ENCODE data around the gene NR1H3. TPM values are rescaled to one million over a fixed set of nuclear protein-coding genes. Genes with fewer than 3 reads are reported as not detected.

Gene NR1H3
- total and polyA plus RNA-seq, 2 donors, result 26.3 to 100 TPM

- H3K4me1 ChIP-seq (ENCODE audit: control insufficient read depth in 2 of 2, insufficient read depth in 2 of 2, low read length in 2 of 2), result peaks cover 5 to 13% of the 10 kb centered on the region in 2 donors
- H3K36me3 ChIP-seq (ENCODE audit: control insufficient read depth in 2 of 2, insufficient read depth in 2 of 2, low read length in 1 of 2), result peaks cover 0 to 2% of the 10 kb centered on the region in 2 donors
- no peaks in the 10 kb centered on the region for H3K9me3 ChIP-seq (ENCODE audit: control insufficient read depth in 2 of 2, insufficient read depth in 1 of 2, low read length in 1 of 2)
- 42% methylated on average over 10 of the region's 10 CpGs for WGBS
- no peak overlapping the region for H3K4me3 ChIP-seq (ENCODE audit: low read length in 2 of 2)
- H3K27ac ChIP-seq (ENCODE audit: low read depth in 1 of 2, low read length in 1 of 2), result peak overlapping the region in 1 of 2 donors; percentile 49
- no peaks in the 10 kb centered on the region for H3K27me3 ChIP-seq (ENCODE audit: control insufficient read depth in 2 of 2, insufficient read depth in 1 of 2, low read length in 1 of 2)
- peak in 2 of 9 donors; percentile 53 to 67 for DNase-seq (ENCODE audit: low read depth in 6 of 9, low spot score in 9 of 9)
Observed at GRCh38 chr11:47259232-47259977, 1.6 kb downstream of the NR1H3 start.

- Histone ChIP-seq H3K27ac (ENCODE audit: low read depth in 1 of 2, low read length in 1 of 2) (no peak overlapping the region), H3K36me3 (ENCODE audit: control insufficient read depth in 2 of 2, insufficient read depth in 2 of 2, low read length in 1 of 2) (peaks cover 0 to 2% of the 10 kb centered on the region in 2 donors), H3K9me3 (ENCODE audit: control insufficient read depth in 2 of 2, insufficient read depth in 1 of 2, low read length in 1 of 2) (no peaks in the 10 kb centered on the region), H3K4me3 (ENCODE audit: low read length in 2 of 2) (no peak overlapping the region), H3K4me1 (ENCODE audit: control insufficient read depth in 2 of 2, insufficient read depth in 2 of 2, low read length in 2 of 2) (peaks cover 5 to 9% of the 10 kb centered on the region in 2 donors), H3K27me3 (ENCODE audit: control insufficient read depth in 2 of 2, insufficient read depth in 1 of 2, low read length in 1 of 2) (no peaks in the 10 kb centered on the region)
- DNase-seq (ENCODE audit: low read depth in 6 of 9, low spot score in 9 of 9), result no peak
- WGBS, result 94% methylated on average over 19 of the region's 19 CpGs
Observed at GRCh38 chr11:47260366-47260765, 2.6 kb downstream of the NR1H3 start.

- H3K27me3 ChIP-seq (ENCODE audit: control insufficient read depth in 2 of 2, insufficient read depth in 1 of 2, low read length in 1 of 2), result no peaks in the 10 kb centered on the region
Observed at GRCh38 chr11:47261291-47261800, 3.5 kb downstream of the NR1H3 start.

GRCh38 chr11:47264119-47264518 is 6.3 kb downstream of the NR1H3 start:
- H3K9me3 ChIP-seq (ENCODE audit: control insufficient read depth in 2 of 2, insufficient read depth in 1 of 2, low read length in 1 of 2), result no peaks in the 10 kb centered on the region
- no peak for DNase-seq (ENCODE audit: low read depth in 6 of 9, low spot score in 9 of 9)
- H3K4me3 ChIP-seq (ENCODE audit: low read length in 2 of 2), result no peak overlapping the region
- 98% methylated on average over 6 of the region's 6 CpGs for WGBS
- H3K27me3 ChIP-seq (ENCODE audit: control insufficient read depth in 2 of 2, insufficient read depth in 1 of 2, low read length in 1 of 2), result no peaks in the 10 kb centered on the region
- no peak overlapping the region for H3K27ac ChIP-seq (ENCODE audit: low read depth in 1 of 2, low read length in 1 of 2)
- peaks cover 5 to 26% of the 10 kb centered on the region in 2 donors for H3K4me1 ChIP-seq (ENCODE audit: control insufficient read depth in 2 of 2, insufficient read depth in 2 of 2, low read length in 2 of 2)
- peaks cover 0 to 2% of the 10 kb centered on the region in 2 donors for H3K36me3 ChIP-seq (ENCODE audit: control insufficient read depth in 2 of 2, insufficient read depth in 2 of 2, low read length in 1 of 2)

More at GRCh38 chr11:47261291-47261800, 3.5 kb downstream of the NR1H3 start:
- DNase-seq (ENCODE audit: low read depth in 6 of 9, low spot score in 9 of 9), result no peak
- 96% methylated on average over 22 of the region's 22 CpGs for WGBS
- Histone ChIP-seq H3K36me3 (ENCODE audit: control insufficient read depth in 2 of 2, insufficient read depth in 2 of 2, low read length in 1 of 2) (peaks cover 0 to 2% of the 10 kb centered on the region in 2 donors), H3K4me3 (ENCODE audit: low read length in 2 of 2) (no peak overlapping the region), H3K27ac (ENCODE audit: low read depth in 1 of 2, low read length in 1 of 2) (no peak overlapping the region), H3K9me3 (ENCODE audit: control insufficient read depth in 2 of 2, insufficient read depth in 1 of 2, low read length in 1 of 2) (no peaks in the 10 kb centered on the region), H3K4me1 (ENCODE audit: control insufficient read depth in 2 of 2, insufficient read depth in 2 of 2, low read length in 2 of 2) (peaks cover 5 to 12% of the 10 kb centered on the region in 2 donors)

GRCh38 chr11:47264521-47264920 is 6.7 kb downstream of the NR1H3 start:
- WGBS, result 98% methylated on average over 4 of the region's 4 CpGs
- no peak overlapping the region for H3K27ac ChIP-seq (ENCODE audit: low read depth in 1 of 2, low read length in 1 of 2)
- peaks cover 0 to 2% of the 10 kb centered on the region in 2 donors for H3K36me3 ChIP-seq (ENCODE audit: control insufficient read depth in 2 of 2, insufficient read depth in 2 of 2, low read length in 1 of 2)
- no peak for DNase-seq (ENCODE audit: low read depth in 6 of 9, low spot score in 9 of 9)
- H3K4me3 ChIP-seq (ENCODE audit: low read length in 2 of 2), result no peak overlapping the region
- H3K4me1 ChIP-seq (ENCODE audit: control insufficient read depth in 2 of 2, insufficient read depth in 2 of 2, low read length in 2 of 2), result peaks cover 3 to 24% of the 10 kb centered on the region in 2 donors
- H3K9me3 ChIP-seq (ENCODE audit: control insufficient read depth in 2 of 2, insufficient read depth in 1 of 2, low read length in 1 of 2), result no peaks in the 10 kb centered on the region
- no peaks in the 10 kb centered on the region for H3K27me3 ChIP-seq (ENCODE audit: control insufficient read depth in 2 of 2, insufficient read depth in 1 of 2, low read length in 1 of 2)

- H3K9me3 ChIP-seq (ENCODE audit: control insufficient read depth in 2 of 2, insufficient read depth in 1 of 2, low read length in 1 of 2), result no peaks in the 10 kb centered on the region
- H3K27me3 ChIP-seq (ENCODE audit: control insufficient read depth in 2 of 2, insufficient read depth in 1 of 2, low read length in 1 of 2), result no peaks in the 10 kb centered on the region
- 83% methylated on average over 6 of the region's 6 CpGs for WGBS
- H3K4me1 ChIP-seq (ENCODE audit: control insufficient read depth in 2 of 2, insufficient read depth in 2 of 2, low read length in 2 of 2), result peaks cover 12 to 40% of the 10 kb centered on the region in 2 donors
- H3K4me3 ChIP-seq (ENCODE audit: low read length in 2 of 2), result no peak overlapping the region
- DNase-seq (ENCODE audit: low read depth in 6 of 9, low spot score in 9 of 9), result no peak
- no peaks in the 10 kb centered on the region for H3K36me3 ChIP-seq (ENCODE audit: control insufficient read depth in 2 of 2, insufficient read depth in 2 of 2, low read length in 1 of 2)
- peak overlapping the region in 1 of 2 donors; percentile 99 for H3K27ac ChIP-seq (ENCODE audit: low read depth in 1 of 2, low read length in 1 of 2)
Observed at GRCh38 chr11:47267876-47268275, 10.1 kb downstream of the NR1H3 start.

GRCh38 chr11:47268448-47269001 is 10.7 kb downstream of the NR1H3 start:
- Histone ChIP-seq H3K27me3 (ENCODE audit: control insufficient read depth in 2 of 2, insufficient read depth in 1 of 2, low read length in 1 of 2) (no peaks in the 10 kb centered on the region), H3K9me3 (ENCODE audit: control insufficient read depth in 2 of 2, insufficient read depth in 1 of 2, low read length in 1 of 2) (no peaks in the 10 kb centered on the region), H3K36me3 (ENCODE audit: control insufficient read depth in 2 of 2, insufficient read depth in 2 of 2, low read length in 1 of 2) (peaks cover 0 to under 1% of the 10 kb centered on the region in 2 donors), H3K4me3 (ENCODE audit: low read length in 2 of 2) (peak overlapping the region; percentile 68 to 82), H3K27ac (ENCODE audit: low read depth in 1 of 2, low read length in 1 of 2) (peak overlapping the region; percentile 47 to 99), H3K4me1 (ENCODE audit: control insufficient read depth in 2 of 2, insufficient read depth in 2 of 2, low read length in 2 of 2) (peaks cover 12 to 40% of the 10 kb centered on the region in 2 donors)
- 53% methylated on average over 13 of the region's 13 CpGs for WGBS
- no peak for DNase-seq (ENCODE audit: low read depth in 6 of 9, low spot score in 9 of 9)

GRCh38 chr11:47269002-47269828 is 11.4 kb downstream of the NR1H3 start:
- DNase-seq (ENCODE audit: low read depth in 6 of 9, low spot score in 9 of 9), result peak in 7 of 9 donors; percentile 76 to 92 (median 81)
- WGBS, result under 1% methylated on average over 52 of the region's 52 CpGs
- peaks cover 12 to 40% of the 10 kb centered on the region in 2 donors for H3K4me1 ChIP-seq (ENCODE audit: control insufficient read depth in 2 of 2, insufficient read depth in 2 of 2, low read length in 2 of 2)
- H3K4me3 ChIP-seq (ENCODE audit: low read length in 2 of 2), result peak overlapping the region; percentile 68 to 82
- H3K36me3 ChIP-seq (ENCODE audit: control insufficient read depth in 2 of 2, insufficient read depth in 2 of 2, low read length in 1 of 2), result peaks cover 3 to 5% of the 10 kb centered on the region in 2 donors
- no peaks in the 10 kb centered on the region for H3K9me3 ChIP-seq (ENCODE audit: control insufficient read depth in 2 of 2, insufficient read depth in 1 of 2, low read length in 1 of 2)
- no peaks in the 10 kb centered on the region for H3K27me3 ChIP-seq (ENCODE audit: control insufficient read depth in 2 of 2, insufficient read depth in 1 of 2, low read length in 1 of 2)
- peak overlapping the region; percentile 99 for H3K27ac ChIP-seq (ENCODE audit: low read depth in 1 of 2, low read length in 1 of 2)

All from thymus (tissue), 11 donors.